ENCODE measurements around the gene JAKMIP2. TPM values are rescaled to one million over a fixed set of nuclear protein-coding genes. Genes with fewer than 3 reads are reported as not detected.

The JAKMIP2 gene
- total RNA-seq, 1 experiment from 2014 or later = 1.2 TPM

DNA sequence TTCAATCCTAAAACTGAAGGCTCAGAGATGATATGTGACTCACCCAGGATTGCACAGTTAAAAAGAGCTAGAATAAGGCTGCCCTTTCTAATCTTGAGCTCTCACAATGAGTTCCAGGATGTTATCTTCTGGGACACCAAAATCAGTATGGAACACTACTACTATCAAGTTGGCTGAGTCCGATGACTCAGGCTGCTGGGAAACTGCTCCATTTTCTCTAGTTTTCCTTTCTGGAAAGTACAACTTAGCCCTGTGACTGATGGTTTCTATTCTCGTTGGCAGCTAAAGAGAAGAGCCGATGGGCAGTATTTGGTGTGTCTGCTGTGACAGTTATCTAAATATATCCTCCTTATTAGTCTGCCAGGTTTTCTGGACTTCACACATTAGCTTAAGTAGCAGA, 234.8 kb downstream of the JAKMIP2 start:
- Mint-ChIP-seq H3K9me3 (ENCODE audit: unreplicated experiment) (no peaks in the 10 kb centered on the region), H3K27me3 (ENCODE audit: insufficient read depth, unreplicated experiment) (no peaks in the 10 kb centered on the region), H3K27ac (ENCODE audit: unreplicated experiment) (no peak overlapping the region), H3K4me3 (ENCODE audit: unreplicated experiment) (no peak overlapping the region), H3K4me1 (ENCODE audit: low read depth, unreplicated experiment) (no peaks in the 10 kb centered on the region), H3K36me3 (ENCODE audit: insufficient read depth, unreplicated experiment) (no peaks in the 10 kb centered on the region)
- ChIA-PET POLR2A (interaction anchor here (0.5 kb wide), 1 partner anchor 10 kb away, joined by 5 read pairs; no protein-coding TSS in a partner anchor), CTCF (interaction anchor here (0.8 kb wide), 1 partner anchor 30 kb away, joined by 3 read pairs; no protein-coding TSS in a partner anchor)
- intact Hi-C loops (cut with micrococcal nuclease; ENCODE audit: unreplicated experiment) = no loop called here
- TF ChIP-seq, protein P1, sequence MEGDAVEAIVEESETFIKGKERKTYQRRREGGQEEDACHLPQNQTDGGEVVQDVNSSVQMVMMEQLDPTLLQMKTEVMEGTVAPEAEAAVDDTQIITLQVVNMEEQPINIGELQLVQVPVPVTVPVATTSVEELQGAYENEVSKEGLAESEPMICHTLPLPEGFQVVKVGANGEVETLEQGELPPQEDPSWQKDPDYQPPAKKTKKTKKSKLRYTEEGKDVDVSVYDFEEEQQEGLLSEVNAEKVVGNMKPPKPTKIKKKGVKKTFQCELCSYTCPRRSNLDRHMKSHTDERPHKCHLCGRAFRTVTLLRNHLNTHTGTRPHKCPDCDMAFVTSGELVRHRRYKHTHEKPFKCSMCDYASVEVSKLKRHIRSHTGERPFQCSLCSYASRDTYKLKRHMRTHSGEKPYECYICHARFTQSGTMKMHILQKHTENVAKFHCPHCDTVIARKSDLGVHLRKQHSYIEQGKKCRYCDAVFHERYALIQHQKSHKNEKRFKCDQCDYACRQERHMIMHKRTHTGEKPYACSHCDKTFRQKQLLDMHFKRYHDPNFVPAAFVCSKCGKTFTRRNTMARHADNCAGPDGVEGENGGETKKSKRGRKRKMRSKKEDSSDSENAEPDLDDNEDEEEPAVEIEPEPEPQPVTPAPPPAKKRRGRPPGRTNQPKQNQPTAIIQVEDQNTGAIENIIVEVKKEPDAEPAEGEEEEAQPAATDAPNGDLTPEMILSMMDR (IDR thresholded peaks at IDR 0.05; ENCODE audit: insufficient read depth in 1 of 2, low read depth in 1 of 2, low read length in 1 of 2, severe bottlenecking in 1 of 2, unreplicated experiment in 1 of 2) = no peak
- Histone ChIP-seq H3K9me3 (no peaks in the 10 kb centered on the region), H3K27me3 (replicated peaks; ENCODE audit: control insufficient read depth, insufficient read depth, low read length) (no peaks in the 10 kb centered on the region; the same call in 1 of the 2 replicates), H3K4me3 (ENCODE audit: low read depth, low read length) (no peak overlapping the region), H3K4me1 (no peaks in the 10 kb centered on the region), H3K36me3 (ENCODE audit: control insufficient read depth, insufficient read depth, low read length) (no peaks in the 10 kb centered on the region)
- no peak for DNase-seq
- BruUV-seq (replicated peaks) = no TSS peak

DNA sequence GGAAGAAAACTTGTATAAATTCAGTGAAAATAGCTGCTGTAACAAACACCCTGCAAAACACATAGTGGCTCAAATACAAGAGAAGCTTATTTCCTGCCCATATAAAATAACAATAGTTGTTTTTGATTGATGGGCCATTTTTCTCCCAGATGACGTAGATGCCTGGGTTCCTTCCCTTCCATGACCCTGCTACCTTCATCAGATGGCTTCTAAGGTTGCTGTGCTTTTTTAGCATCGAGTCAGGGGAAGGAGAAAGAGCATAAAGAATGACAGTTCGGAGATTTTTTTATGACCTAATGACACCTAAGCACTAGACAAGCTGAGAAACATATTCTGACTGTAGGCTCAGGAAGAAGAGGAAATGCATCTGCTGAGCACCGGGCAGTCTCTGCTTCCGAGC, 238.0 kb downstream of the JAKMIP2 start:
- no peaks in the 10 kb centered on the region for H3K9me3 Mint-ChIP-seq (ENCODE audit: unreplicated experiment)
- POLR2A ChIA-PET = no interaction called here

DNA sequence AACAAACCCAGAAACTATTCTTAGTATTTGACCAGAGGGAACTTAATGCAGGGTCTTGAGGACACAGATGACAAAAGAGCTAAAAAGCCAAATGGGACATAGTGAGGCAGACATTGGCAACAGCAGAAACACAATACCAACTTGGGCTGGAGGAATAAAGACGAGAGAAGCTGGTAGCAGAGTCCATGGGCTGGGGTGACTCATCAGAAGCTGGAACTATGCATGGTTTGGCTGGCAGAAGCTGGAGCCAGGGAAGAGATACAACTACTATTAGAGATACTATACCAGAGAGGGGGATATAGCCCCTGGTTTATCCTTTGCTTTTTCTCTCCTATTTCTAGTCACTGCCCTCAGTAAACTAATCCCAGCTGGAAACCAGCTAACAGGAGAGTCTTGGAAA, 243.5 kb downstream of the JAKMIP2 start:
- Histone ChIP-seq H3K4me1 (peaks cover 21% of the 10 kb centered on the region), H3K4me3 (ENCODE audit: low read depth, low read length) (no peak overlapping the region), H3K9me3 (no peaks in the 10 kb centered on the region), H3K36me3 (ENCODE audit: control insufficient read depth, insufficient read depth, low read length) (no peaks in the 10 kb centered on the region), H3K27me3 (replicated peaks; ENCODE audit: control insufficient read depth, insufficient read depth, low read length) (no peaks in the 10 kb centered on the region)
- no peaks in the 10 kb centered on the region for H3K36me3 Mint-ChIP-seq (ENCODE audit: insufficient read depth, unreplicated experiment)
- H3K27ac Mint-ChIP-seq (ENCODE audit: unreplicated experiment) = no peak overlapping the region
- peaks cover 18% of the 10 kb centered on the region for H3K4me1 Mint-ChIP-seq (ENCODE audit: low read depth, unreplicated experiment)
- ChIA-PET POLR2A (no interaction called here), CTCF (no interaction called here)
- intact Hi-C loops (cut with micrococcal nuclease; ENCODE audit: unreplicated experiment) = no loop called here
- no TSS peak for BruUV-seq (replicated peaks)
- no peaks in the 10 kb centered on the region for H3K9me3 Mint-ChIP-seq (ENCODE audit: unreplicated experiment)
- DNase-seq = no peak
- TF ChIP-seq, protein P1 (IDR thresholded peaks at IDR 0.05; ENCODE audit: insufficient read depth in 1 of 2, low read depth in 1 of 2, low read length in 1 of 2, severe bottlenecking in 1 of 2, unreplicated experiment in 1 of 2) = no peak
- H3K4me3 Mint-ChIP-seq (ENCODE audit: unreplicated experiment) = no peak overlapping the region
- H3K27me3 Mint-ChIP-seq (ENCODE audit: insufficient read depth, unreplicated experiment) = no peaks in the 10 kb centered on the region

More for the DNA sequence above, 238.0 kb downstream of the JAKMIP2 start:
- H3K4me3 Mint-ChIP-seq (ENCODE audit: unreplicated experiment) = no peak overlapping the region
- H3K4me1 Mint-ChIP-seq (ENCODE audit: low read depth, unreplicated experiment) = no peaks in the 10 kb centered on the region
- intact Hi-C loops (cut with micrococcal nuclease; ENCODE audit: unreplicated experiment) = no loop called here
- BruUV-seq (replicated peaks) = no TSS peak
- H3K27me3 Mint-ChIP-seq (ENCODE audit: insufficient read depth, unreplicated experiment) = no peaks in the 10 kb centered on the region
- Histone ChIP-seq H3K9me3 (no peaks in the 10 kb centered on the region), H3K4me1 (no peaks in the 10 kb centered on the region), H3K27me3 (replicated peaks; ENCODE audit: control insufficient read depth, insufficient read depth, low read length) (no peaks in the 10 kb centered on the region; the same call in 1 of the 2 replicates), H3K36me3 (ENCODE audit: control insufficient read depth, insufficient read depth, low read length) (no peaks in the 10 kb centered on the region), H3K4me3 (ENCODE audit: low read depth, low read length) (no peak overlapping the region)
- TF ChIP-seq, protein P1 (IDR thresholded peaks at IDR 0.05; ENCODE audit: insufficient read depth in 1 of 2, low read depth in 1 of 2, low read length in 1 of 2, severe bottlenecking in 1 of 2, unreplicated experiment in 1 of 2) = no peak
- no peak for DNase-seq
- no peak overlapping the region for H3K27ac Mint-ChIP-seq (ENCODE audit: unreplicated experiment)
- CTCF ChIA-PET = no interaction called here
- no peaks in the 10 kb centered on the region for H3K36me3 Mint-ChIP-seq (ENCODE audit: insufficient read depth, unreplicated experiment)
